HepG2 (cell line): ENCODE results near the gene ARF4.

Experiments
- CHCHD3 ChIP-seq: sonication (generic); formaldehyde crosslinking; IDR thresholded peaks from 2 replicates; pipeline ENCODE4 v1.8.0; 2022; ENCODE audit warnings: mild to moderate bottlenecking, missing genetic modification reagents, moderate library complexity
- HNRNPK ChIP-seq: fragments of 200-400 bp; formaldehyde crosslinking; IDR thresholded peaks from 2 replicates; pipeline ENCODE4 v1.6.1; 2018; ENCODE audit warnings: low read length, low read depth, moderate library complexity, mild to moderate bottlenecking; ENCODE audit not compliant: poor library complexity, severe bottlenecking
- POLR2AphosphoS5 ChIP-seq: IDR thresholded peaks from 2 replicates; pipeline ENCODE4 v1.6.1; 2012; ENCODE audit warnings: low read depth, low read length
- STAT6 ChIP-seq: sonication (generic); formaldehyde crosslinking; IDR thresholded peaks from 2 replicates; pipeline ENCODE4 v1.4.0; 2020; ENCODE audit warnings: missing genetic modification reagents, mild to moderate bottlenecking, borderline replicate concordance
- UBTF ChIP-seq: sonication (generic); formaldehyde crosslinking; IDR thresholded peaks from 2 replicates; pipeline ENCODE4 v1.4.0; 2020; ENCODE audit warnings: mild to moderate bottlenecking, missing genetic modification reagents

GRCh38 chr3:57572096-57572495 is 25.0 kb downstream of the ARF4 start:
- TF ChIP-seq HNRNPK (no peak), STAT6 (no peak), UBTF (no peak), POLR2AphosphoS5 (no peak), CHCHD3 (no peak)
